Fibroblast of skin of abdomen (primary cell): ENCODE results near the gene RAMAC. TPM values are rescaled to one million over a fixed set of nuclear protein-coding genes. Genes with fewer than 3 reads are reported as not detected.
"Not testable (repeated sequence)": the region's sequence is repeated elsewhere in the genome, so short reads cannot be mapped to it uniquely, and the experiment has no call there.

ENCODE experiments used
- DNase-seq: peaks from one replicate; pipeline ENCODE4 v3.0.0-alpha.2; 2013
- polyA plus RNA-seq, 2 experiments: library from polyadenylated mRNA; unstranded; fragments of 120-200 nt; gene quantifications; one replicate each; pipeline ENCODE4 v1.2.1, GENCODE V29; 2013; ENCODE audit not compliant: insufficient read length in 2 of 2

The RAMAC gene
- polyA plus RNA-seq (2013, experiment 1 of 2; ENCODE audit: insufficient read length): 24.6 TPM
- 23.8 TPM for polyA plus RNA-seq (2013, experiment 2 of 2; ENCODE audit: insufficient read length)

GRCh38 chr15:82985688-82986441 is at the start of gene RAMAC:
TSS of gene RAMAC (plus strand) at chr15:82986210. CDS start at chr15:82989019, 2,809 bp downstream.
- peak; percentile 96 for DNase-seq

- DNase-seq: peak; percentile 77
These were observed 48.9 kb upstream of the RAMAC start for GRCh38 chr15:82936966-82937711.

GRCh38 chr15:82937712-82938058 is 48.3 kb upstream of the RAMAC start:
- DNase-seq: no peak

- not testable (repeated sequence) for DNase-seq
These were observed 46.3 kb upstream of the RAMAC start for GRCh38 chr15:82939678-82940077.

GRCh38 chr15:82942691-82943090 is 43.3 kb upstream of the RAMAC start:
- peak; percentile 41 for DNase-seq

GRCh38 chr15:82943176-82943575 is 42.8 kb upstream of the RAMAC start:
- DNase-seq: no peak

- no peak for DNase-seq
These were observed 42.0 kb upstream of the RAMAC start for GRCh38 chr15:82944056-82944455.

GRCh38 chr15:82944821-82945220 is 41.2 kb upstream of the RAMAC start:
- peak; percentile 38 for DNase-seq

- no peak for DNase-seq
These were observed 40.7 kb upstream of the RAMAC start for GRCh38 chr15:82945326-82945725.

- DNase-seq: no peak
These were observed 39.8 kb upstream of the RAMAC start for GRCh38 chr15:82946155-82946701.

- DNase-seq: no peak
These were observed 35.7 kb upstream of the RAMAC start for GRCh38 chr15:82950295-82950694.

- no peak for DNase-seq
These were observed 35.2 kb upstream of the RAMAC start for GRCh38 chr15:82950746-82951370.

GRCh38 chr15:82951472-82952157 is 34.4 kb upstream of the RAMAC start:
- DNase-seq: peak; percentile 29

GRCh38 chr15:82952158-82953081 is 33.6 kb upstream of the RAMAC start, which contains the start of gene HOMER2:
TSS of gene HOMER2 (minus strand) at chr15:82952720. CDS start at chr15:82952535, 185 bp downstream.
- peak; percentile 33 for DNase-seq

GRCh38 chr15:82958638-82959037 is 27.4 kb upstream of the RAMAC start:
- no peak for DNase-seq

GRCh38 chr15:82959423-82959822 is 26.6 kb upstream of the RAMAC start:
- DNase-seq: no peak

- DNase-seq: no peak
These were observed 25.2 kb upstream of the RAMAC start for GRCh38 chr15:82960766-82961165.

- DNase-seq: peak; percentile 53
These were observed 22.3 kb upstream of the RAMAC start for GRCh38 chr15:82963471-82964341.

GRCh38 chr15:82964890-82965289 is 21.1 kb upstream of the RAMAC start:
- DNase-seq: no peak

GRCh38 chr15:82966671-82967071 is 19.3 kb upstream of the RAMAC start:
- no peak for DNase-seq
